Measurements from ENCODE around the gene NSFL1C. TPM values are rescaled to one million over a fixed set of nuclear protein-coding genes. Genes with fewer than 3 reads are reported as not detected.

The NSFL1C gene
- total and polyA plus RNA-seq, 2 of the 4 experiments (the other 2 are of a cell fraction): 33.0 to 40.3 TPM

GRCh38 chr20:1505361-1505760 lies 38.7 kb upstream of the NSFL1C start:
- H2BK120ac ChIP-seq (ENCODE audit: low read depth, low read length): no peak overlapping the region
- H3K4me2 ChIP-seq (ENCODE audit: low read depth, low read length): no peak overlapping the region
- dilution Hi-C loops (cut with HindIII; ENCODE audit: low sequenced_read_pairs, unreplicated experiment): no loop called here
- no CpG with 5 or more reads among the region's 3 CpGs for WGBS, 2 experiments (ENCODE audit: extremely low coverage in 2 of 2, insufficient read length in 1 of 2)
- intact Hi-C loops (cut with micrococcal nuclease): no loop called here
- H3K79me1 ChIP-seq (ENCODE audit: low read depth in 1 of 2, low read length in 2 of 2): no peaks in the 10 kb centered on the region
- no TSS peak for BruUV-seq (replicated peaks)
- H3K27me3 ChIP-seq (ENCODE audit: control insufficient read depth, insufficient read depth, low read length): peaks cover 12% of the 10 kb centered on the region
- H4K8ac ChIP-seq (ENCODE audit: low read depth in 2 of 2, low read length in 2 of 2): no peak overlapping the region
- no peaks in the 10 kb centered on the region for H3K9me1 ChIP-seq (ENCODE audit: insufficient read depth, low read length)
- H3K56ac ChIP-seq (ENCODE audit: extremely low read depth, insufficient read depth, low read length): no peak overlapping the region
- H4K20me1 ChIP-seq (ENCODE audit: insufficient read depth, low read length): no peaks in the 10 kb centered on the region
- H3K18ac ChIP-seq (ENCODE audit: low read depth, low read length): no peak overlapping the region
- no peak overlapping the region for H3K14ac ChIP-seq (replicated peaks; ENCODE audit: low read depth, low read length)
- ATAC-seq (ENCODE audit: low read depth) (no peak), DNase-seq (no peak)
- no peak overlapping the region for H2BK15ac ChIP-seq (ENCODE audit: low read depth, low read length)
- H2AK9ac ChIP-seq (replicated peaks; ENCODE audit: low read depth, low read length, poor library complexity): no peak overlapping the region
- in situ Hi-C loops (cut with MboI; ENCODE audit: low sequenced_read_pairs): no loop called here
- no peaks in the 10 kb centered on the region for H3K9me3 ChIP-seq (ENCODE audit: control insufficient read depth, insufficient read depth, low read length)
- no peak overlapping the region for H2BK20ac ChIP-seq (ENCODE audit: low read depth, low read length)
- TF ChIP-seq USF2 (IDR thresholded peaks at IDR 0.05; ENCODE audit: low read depth, low read length) (no peak), MXI1 (IDR thresholded peaks at IDR 0.05; ENCODE audit: borderline replicate concordance, low read depth, low read length) (no peak)
- TF ChIP-seq, protein P1, sequence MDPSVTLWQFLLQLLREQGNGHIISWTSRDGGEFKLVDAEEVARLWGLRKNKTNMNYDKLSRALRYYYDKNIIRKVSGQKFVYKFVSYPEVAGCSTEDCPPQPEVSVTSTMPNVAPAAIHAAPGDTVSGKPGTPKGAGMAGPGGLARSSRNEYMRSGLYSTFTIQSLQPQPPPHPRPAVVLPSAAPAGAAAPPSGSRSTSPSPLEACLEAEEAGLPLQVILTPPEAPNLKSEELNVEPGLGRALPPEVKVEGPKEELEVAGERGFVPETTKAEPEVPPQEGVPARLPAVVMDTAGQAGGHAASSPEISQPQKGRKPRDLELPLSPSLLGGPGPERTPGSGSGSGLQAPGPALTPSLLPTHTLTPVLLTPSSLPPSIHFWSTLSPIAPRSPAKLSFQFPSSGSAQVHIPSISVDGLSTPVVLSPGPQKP (IDR thresholded peaks at IDR 0.05; ENCODE audit: borderline replicate concordance, low read depth, low read length): no peak
- H2AK5ac ChIP-seq (ENCODE audit: low read depth, low read length): no peak overlapping the region
- H2BK5ac ChIP-seq (ENCODE audit: low read depth, low read length, poor library complexity, severe bottlenecking): no peak overlapping the region
- no peak overlapping the region for H3K4me3 ChIP-seq (ENCODE audit: insufficient read depth, low read depth, low read length)
- no peak overlapping the region for H3K4ac ChIP-seq (ENCODE audit: low read depth, low read length)
- H3K9ac ChIP-seq (ENCODE audit: low read depth, low read length): no peak overlapping the region
- H3K27ac ChIP-seq (ENCODE audit: insufficient read depth, low read length): no peak overlapping the region
- no peak overlapping the region for H4K5ac ChIP-seq (ENCODE audit: low read depth, low read length)
- no peak overlapping the region for H2AFZ ChIP-seq (replicated peaks; ENCODE audit: low read length, poor library complexity)
- H3K23ac ChIP-seq (ENCODE audit: low read depth, low read length): no peak overlapping the region
- ChIA-PET CTCF (no interaction called here), POLR2A (ENCODE audit: unreplicated experiment) (no interaction called here)
- H3K36me3 ChIP-seq (ENCODE audit: control insufficient read depth, insufficient read depth, low read length): no peaks in the 10 kb centered on the region
- no peaks in the 10 kb centered on the region for H3K4me1 ChIP-seq (ENCODE audit: control insufficient read depth, insufficient read depth, low read length)
- no peak overlapping the region for H4K91ac ChIP-seq (ENCODE audit: insufficient read depth, low read depth, low read length)
